IPS-18a (cell line): Measurements from ENCODE around the gene ADGRA1.
"Not testable (repeated sequence)": the region's sequence is repeated elsewhere in the genome, so short reads cannot be mapped to it uniquely, and the experiment has no call there.

Experiments
- H3K27ac ChIP-seq: one replicate; pipeline ENCODE4 v1.5.1; 2013; ENCODE audit warnings: low read length
- H3K27me3 ChIP-seq: one replicate; pipeline ENCODE4 v1.6.1; 2013; ENCODE audit warnings: mild to moderate bottlenecking, low read length; ENCODE audit not compliant: control insufficient read depth, insufficient read depth
- H3K36me3 ChIP-seq: one replicate; pipeline ENCODE4 v1.6.1; 2013; ENCODE audit warnings: low read depth, low read length; ENCODE audit not compliant: control insufficient read depth
- H3K4me1 ChIP-seq: one replicate; pipeline ENCODE4 v1.6.1; 2013; ENCODE audit warnings: low read depth, low read length; ENCODE audit not compliant: control insufficient read depth
- H3K4me3 ChIP-seq: one replicate; pipeline ENCODE4 v1.5.1; 2013; ENCODE audit warnings: low read length
- H3K9ac ChIP-seq: one replicate; pipeline ENCODE4 v1.6.1; 2013; ENCODE audit warnings: mild to moderate bottlenecking, low read length, moderate library complexity
- H3K9me3 ChIP-seq: one replicate; pipeline ENCODE4 v1.6.1; 2013; ENCODE audit warnings: low read depth, low read length; ENCODE audit not compliant: control insufficient read depth

ADGRA1 gene

DNA sequence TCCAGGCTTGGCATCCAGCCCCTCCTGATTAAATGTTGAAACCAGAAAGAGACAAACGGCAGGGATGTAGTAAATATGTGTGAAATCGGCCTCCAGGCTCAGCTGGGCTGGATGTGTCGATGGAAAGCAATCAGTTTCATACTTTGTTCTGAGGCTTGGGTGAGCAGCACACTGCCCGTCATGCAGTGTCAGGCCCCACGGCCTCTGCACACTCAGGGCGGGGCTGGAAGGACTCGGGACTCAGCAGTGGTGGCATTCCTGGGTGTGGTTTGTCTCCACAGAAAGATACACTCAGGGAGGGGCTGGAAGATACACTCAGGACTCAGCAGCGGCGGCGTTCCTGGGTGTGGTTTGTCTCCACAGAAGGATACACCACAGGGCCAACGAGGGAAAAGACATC, 22.0 kb downstream of the ADGRA1 start:
- H3K9me3 ChIP-seq, result peaks cover 5% of the 10 kb centered on the region
- H3K9ac ChIP-seq, result no peak overlapping the region
- no peaks in the 10 kb centered on the region for H3K4me1 ChIP-seq
- H3K27ac ChIP-seq, result no peak overlapping the region
- H3K36me3 ChIP-seq, result no peaks in the 10 kb centered on the region
- H3K27me3 ChIP-seq, result no peaks in the 10 kb centered on the region
- H3K4me3 ChIP-seq, result no peak overlapping the region

GRCh38 chr10:133110133-133110532, 22.4 kb downstream of the ADGRA1 start:
- Histone ChIP-seq H3K27me3 (no peaks in the 10 kb centered on the region), H3K4me1 (no peaks in the 10 kb centered on the region), H3K27ac (no peak overlapping the region), H3K36me3 (no peaks in the 10 kb centered on the region), H3K4me3 (no peak overlapping the region), H3K9ac (no peak overlapping the region), H3K9me3 (peaks cover 5% of the 10 kb centered on the region)

DNA sequence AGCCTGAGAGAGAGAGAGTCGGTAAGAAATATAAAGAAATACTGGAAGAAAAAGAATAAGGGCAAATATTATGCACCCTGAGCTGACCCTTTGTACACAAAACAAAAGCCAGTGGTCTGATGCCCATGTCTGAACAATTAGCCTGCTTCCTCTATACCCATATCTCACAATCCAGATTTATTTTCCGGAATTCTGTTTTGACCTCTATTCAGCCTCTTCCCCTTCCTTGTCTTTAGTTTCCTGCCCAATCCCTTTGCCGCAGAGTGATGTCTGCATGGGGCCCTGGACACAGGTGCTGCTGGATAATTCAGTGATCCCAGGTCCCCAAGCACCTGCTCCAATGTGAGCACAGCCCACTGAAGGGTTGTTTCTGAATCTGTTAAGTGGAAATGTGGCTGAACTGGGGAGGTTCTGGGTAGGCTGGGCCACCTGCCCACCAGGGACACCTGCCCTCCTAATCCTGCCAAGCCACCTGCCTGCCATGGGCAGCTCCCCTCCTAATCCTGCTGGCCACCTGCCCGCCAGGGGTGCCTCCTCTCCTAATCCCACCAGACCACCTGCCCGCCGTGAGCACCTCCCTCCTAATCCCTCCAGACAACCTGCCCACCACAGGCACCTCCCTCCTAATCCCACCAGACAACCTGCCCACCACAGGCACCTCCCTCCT, 23.0 kb downstream of the ADGRA1 start:
- no peak overlapping the region for H3K27ac ChIP-seq
- H3K9ac ChIP-seq, result no peak overlapping the region
- H3K36me3 ChIP-seq, result no peaks in the 10 kb centered on the region
- no peaks in the 10 kb centered on the region for H3K27me3 ChIP-seq
- peaks cover 5% of the 10 kb centered on the region for H3K9me3 ChIP-seq
- H3K4me3 ChIP-seq, result no peak overlapping the region
- H3K4me1 ChIP-seq, result no peaks in the 10 kb centered on the region

- not testable (repeated sequence) for H3K27ac ChIP-seq
These were observed 23.9 kb downstream of the ADGRA1 start for GRCh38 chr10:133111640-133112039.

GRCh38 chr10:133113146-133113830, 25.6 kb downstream of the ADGRA1 start:
- Histone ChIP-seq H3K4me1 (no peaks in the 10 kb centered on the region), H3K9me3 (no peaks in the 10 kb centered on the region), H3K36me3 (no peaks in the 10 kb centered on the region), H3K27me3 (no peaks in the 10 kb centered on the region), H3K27ac (no peak overlapping the region), H3K9ac (no peak overlapping the region), H3K4me3 (no peak overlapping the region)

More at GRCh38 chr10:133111640-133112039, 23.9 kb downstream of the ADGRA1 start:
- H3K4me1 ChIP-seq, H3K9me3 ChIP-seq, H3K9ac ChIP-seq, H3K36me3 ChIP-seq, H3K4me3 ChIP-seq, H3K27me3 ChIP-seq: not testable (repeated sequence)

- Histone ChIP-seq H3K9me3 (no peaks in the 10 kb centered on the region), H3K4me1 (no peaks in the 10 kb centered on the region), H3K36me3 (no peaks in the 10 kb centered on the region), H3K27ac (no peak overlapping the region), H3K4me3 (no peak overlapping the region), H3K9ac (no peak overlapping the region), H3K27me3 (no peaks in the 10 kb centered on the region)
These were observed 26.1 kb downstream of the ADGRA1 start for GRCh38 chr10:133113847-133114246.

DNA sequence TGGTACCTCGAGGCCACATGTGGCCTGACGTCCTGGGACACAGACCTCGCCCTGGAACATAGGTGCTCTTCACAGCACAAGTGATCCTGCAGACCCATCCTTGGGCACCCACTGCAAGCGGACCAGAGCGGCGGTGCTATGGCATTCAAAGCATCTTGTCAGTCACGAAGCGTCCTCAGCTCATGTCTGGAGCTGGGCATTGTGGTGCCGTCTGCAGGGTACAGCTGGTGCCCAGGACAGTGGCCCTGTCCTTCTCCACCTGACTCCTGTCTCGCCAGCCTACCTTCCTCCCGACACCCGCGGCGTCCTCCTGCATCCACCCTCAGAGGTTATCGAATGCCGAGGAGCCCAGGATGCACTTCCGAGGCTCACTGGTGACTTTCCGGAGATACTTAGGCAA, 26.5 kb downstream of the ADGRA1 start:
- Histone ChIP-seq H3K4me3 (no peak overlapping the region), H3K27me3 (no peaks in the 10 kb centered on the region), H3K9me3 (no peaks in the 10 kb centered on the region), H3K4me1 (no peaks in the 10 kb centered on the region), H3K36me3 (no peaks in the 10 kb centered on the region), H3K27ac (no peak overlapping the region), H3K9ac (no peak overlapping the region)

GRCh38 chr10:133114726-133115452, 27.2 kb downstream of the ADGRA1 start:
- Histone ChIP-seq H3K4me3 (no peak overlapping the region), H3K27ac (no peak overlapping the region), H3K9ac (no peak overlapping the region), H3K9me3 (no peaks in the 10 kb centered on the region), H3K4me1 (no peaks in the 10 kb centered on the region), H3K27me3 (no peaks in the 10 kb centered on the region), H3K36me3 (no peaks in the 10 kb centered on the region)

- Histone ChIP-seq H3K9ac (no peak overlapping the region), H3K4me3 (no peak overlapping the region), H3K4me1 (no peaks in the 10 kb centered on the region), H3K36me3 (no peaks in the 10 kb centered on the region), H3K27ac (no peak overlapping the region), H3K27me3 (no peaks in the 10 kb centered on the region), H3K9me3 (no peaks in the 10 kb centered on the region)
These were observed 27.7 kb downstream of the ADGRA1 start for GRCh38 chr10:133115453-133115842.

DNA sequence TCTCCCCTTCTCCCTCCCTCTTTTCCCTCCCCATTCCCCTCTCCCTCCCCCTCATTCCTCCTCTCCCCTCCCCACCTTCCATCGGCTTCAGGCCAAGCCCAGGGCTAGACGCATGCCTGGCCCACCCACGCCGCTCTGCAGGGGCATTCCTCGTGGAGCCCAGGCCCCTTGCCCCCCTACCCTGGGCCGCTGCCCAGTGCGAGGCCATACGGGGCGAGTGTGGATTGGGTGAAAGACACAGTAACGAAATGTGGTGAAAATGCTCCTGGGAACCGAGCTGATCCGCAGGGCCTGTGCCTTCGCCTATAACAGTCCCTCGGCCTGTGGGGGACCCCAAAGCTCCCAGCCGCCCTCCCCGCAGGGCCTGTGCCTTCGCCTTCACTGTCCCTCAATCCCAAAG, 28.3 kb downstream of the ADGRA1 start:
- Histone ChIP-seq H3K4me1 (no peaks in the 10 kb centered on the region), H3K4me3 (no peak overlapping the region), H3K9me3 (no peaks in the 10 kb centered on the region), H3K27me3 (no peaks in the 10 kb centered on the region), H3K27ac (no peak overlapping the region), H3K9ac (no peak overlapping the region), H3K36me3 (no peaks in the 10 kb centered on the region)

- H3K9me3 ChIP-seq, result no peaks in the 10 kb centered on the region
- no peak overlapping the region for H3K9ac ChIP-seq
- no peaks in the 10 kb centered on the region for H3K4me1 ChIP-seq
- no peak overlapping the region for H3K4me3 ChIP-seq
- no peak overlapping the region for H3K27ac ChIP-seq
- no peaks in the 10 kb centered on the region for H3K27me3 ChIP-seq
- no peaks in the 10 kb centered on the region for H3K36me3 ChIP-seq
These were observed 28.7 kb downstream of the ADGRA1 start for GRCh38 chr10:133116455-133116854.
